Erythroblast (primary cell): Measurements from ENCODE around the gene JCHAIN.

Experiments used
- GATA1 ChIP-seq: IDR thresholded peaks from 2 replicates; pipeline ENCODE4 v1.6.1; 2011; ENCODE audit warnings: low read depth, mild to moderate bottlenecking, control low read depth, low read length, moderate library complexity
- POLR2A ChIP-seq: IDR thresholded peaks from 2 replicates; pipeline ENCODE4 v1.6.1; 2011; ENCODE audit warnings: mild to moderate bottlenecking, low read length

DNA sequence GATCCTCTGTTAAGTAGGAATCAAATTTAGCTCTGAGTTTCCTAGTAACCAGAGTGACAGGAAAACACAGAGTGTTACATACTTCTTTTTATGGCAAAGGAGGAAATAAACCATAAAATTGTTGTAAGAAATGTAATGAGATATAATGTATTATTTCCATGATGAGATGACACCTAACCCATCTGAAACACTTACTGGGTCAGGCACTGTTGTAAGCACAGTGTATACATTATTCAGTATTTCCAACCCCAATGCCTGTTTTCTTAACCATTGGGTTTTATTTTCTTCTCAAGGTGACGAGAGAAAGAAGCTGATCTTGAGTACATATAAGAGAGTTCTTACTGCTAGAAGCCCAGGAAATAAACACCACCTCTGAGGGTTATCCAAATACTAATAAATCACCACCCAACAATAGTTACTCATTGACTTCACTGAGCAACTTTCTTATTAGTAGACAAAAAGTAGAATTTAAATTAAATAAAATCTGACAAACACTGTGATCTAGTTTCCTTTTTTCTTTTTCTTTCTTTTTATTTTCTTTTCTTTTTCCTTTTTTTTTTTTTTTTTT is 42.0 kb downstream of the JCHAIN start:
- TF ChIP-seq POLR2A, result no peak
- no peak for TF ChIP-seq GATA1
